GM18858 (cell line): ENCODE measurements around the gene BAAT.

Experiments
- ATAC-seq: cut with Tn5 transposase; IDR thresholded peaks from one replicate; pipeline ENCODE4 v1.9.1; 2021; ENCODE audit not compliant: unreplicated experiment

BAAT gene

GRCh38 chr9:101324245-101324804 is 60.5 kb downstream of the BAAT start:
- ATAC-seq: no peak

DNA sequence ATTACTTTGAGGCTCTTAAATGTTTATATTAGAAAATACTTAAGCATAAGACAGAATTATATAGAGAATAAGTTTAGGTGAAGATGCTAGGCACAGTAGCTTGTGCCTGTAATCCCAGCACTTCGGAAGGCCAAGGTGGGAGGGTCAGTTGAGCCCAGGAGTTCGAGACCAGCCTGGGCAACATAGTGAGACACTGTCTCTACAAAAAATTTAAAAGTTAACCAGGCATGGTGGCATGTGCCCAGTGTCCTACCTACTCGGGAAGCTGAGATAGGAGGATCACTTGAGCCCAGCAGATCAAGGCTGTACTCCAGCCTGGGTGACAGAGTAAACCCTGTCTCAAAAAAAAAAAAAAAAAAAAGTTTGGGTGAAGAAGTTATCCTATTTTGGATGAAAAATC is 61.7 kb downstream of the BAAT start:
- no peak for ATAC-seq

GRCh38 chr9:101317735-101318134 is 67.1 kb downstream of the BAAT start:
- no peak for ATAC-seq

GRCh38 chr9:101315112-101315450 is 69.7 kb downstream of the BAAT start:
- no peak for ATAC-seq

- no peak for ATAC-seq
Observed at GRCh38 chr9:101312661-101313060, 72.1 kb downstream of the BAAT start.

DNA sequence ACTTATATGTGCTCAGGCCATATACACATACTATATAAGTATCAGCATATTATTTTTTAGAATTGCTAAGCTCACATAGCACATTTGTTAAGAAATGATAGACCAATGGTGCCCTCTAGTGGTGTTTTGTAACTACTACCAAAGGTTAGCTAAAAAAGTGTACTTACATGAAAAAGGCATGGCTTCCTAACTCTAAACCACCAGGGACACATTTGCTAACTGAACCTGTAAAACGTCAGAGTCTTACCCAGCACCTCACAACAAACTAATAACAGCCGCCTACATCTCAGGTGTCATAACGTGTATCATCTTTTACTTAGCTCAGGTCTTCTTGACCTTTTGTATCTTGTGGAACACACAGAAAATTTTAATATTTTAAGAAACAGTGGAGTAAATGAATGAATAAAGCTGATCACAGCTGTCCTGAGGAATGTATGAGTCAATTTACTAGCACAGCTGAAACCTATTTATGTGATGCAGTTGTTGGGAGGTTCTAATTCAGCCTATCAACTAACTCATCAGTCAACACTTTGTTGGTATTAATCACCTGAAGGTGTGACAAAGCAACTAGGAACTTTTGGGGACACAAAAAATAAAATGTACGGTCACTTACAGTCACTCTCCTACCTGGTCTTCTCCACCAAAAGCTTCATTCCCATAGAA is 72.9 kb downstream of the BAAT start:
- peak; percentile 93 for ATAC-seq

DNA sequence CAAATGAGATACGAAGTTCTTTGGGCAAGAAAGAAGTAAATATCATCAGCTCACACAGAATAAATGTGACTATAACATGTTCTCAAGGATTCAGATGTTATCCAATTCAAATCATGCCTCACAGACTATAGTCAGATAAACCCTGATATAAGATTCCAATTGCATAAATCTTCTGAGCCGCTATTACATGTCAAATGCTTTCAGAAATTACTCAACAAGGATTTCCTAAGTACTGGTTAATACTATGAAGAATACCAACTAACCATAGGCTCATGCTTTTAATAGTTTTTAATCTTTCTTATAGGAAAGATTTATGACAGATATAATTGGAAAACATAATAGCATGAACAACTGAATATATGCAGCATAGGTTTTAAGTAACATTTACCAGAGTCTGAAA is 73.6 kb downstream of the BAAT start:
- no peak for ATAC-seq
